CD14-positive monocyte (primary cell): ENCODE results near the gene TUBB3. TPM values are rescaled to one million over a fixed set of nuclear protein-coding genes. Genes with fewer than 3 reads are reported as not detected.

Experiments
- DNase-seq, 3 donors: peaks; one replicate each; pipeline ENCODE4 v3.0.0-alpha.2; 2011 to 2022
- H2AFZ ChIP-seq: 2 replicates; pipeline ENCODE4 v1.6.0; 2012; ENCODE audit warnings: mild to moderate bottlenecking, low read depth, low read length, inconsistent platforms; ENCODE audit not compliant: insufficient read depth, poor library complexity, severe bottlenecking
- H3K27ac ChIP-seq, 2 donors: 1 replicate in 1 of 2; 2 replicates in 1 of 2; pipeline ENCODE4 v1.5.1; 2012 to 2013; ENCODE audit warnings: low read length in 2 of 2, control low read depth in 1 of 2, inconsistent platforms in 1 of 2, low read depth in 1 of 2, mild to moderate bottlenecking in 1 of 2
- H3K27me3 ChIP-seq, 2 donors: one replicate each; pipeline versions ENCODE4 v1.6.0 to v1.6.1; 2011 to 2013; ENCODE audit warnings: low read length in 2 of 2; ENCODE audit not compliant: control insufficient read depth in 2 of 2, insufficient read depth in 2 of 2
- H3K36me3 ChIP-seq, 2 donors: replicated peaks in 1 of 2; 1 replicate in 1 of 2; 2 replicates in 1 of 2; pipeline versions ENCODE4 v1.5.1 to v1.6.1; 2012 to 2013; ENCODE audit warnings: low read length in 2 of 2, control low read depth in 1 of 2, inconsistent platforms in 1 of 2, mild to moderate bottlenecking in 1 of 2; ENCODE audit not compliant: insufficient read depth in 2 of 2, control insufficient read depth in 1 of 2
- H3K4me1 ChIP-seq, 2 donors: 1 replicate in 1 of 2; 2 replicates in 1 of 2; pipeline versions ENCODE4 v1.5.1 to v1.6.1; 2012 to 2013; ENCODE audit warnings: low read length in 2 of 2, control low read depth in 1 of 2, inconsistent platforms in 1 of 2, mild to moderate bottlenecking in 1 of 2, moderate library complexity in 1 of 2; ENCODE audit not compliant: insufficient read depth in 2 of 2, control insufficient read depth in 1 of 2
- H3K4me2 ChIP-seq: replicated peaks from 2 replicates; pipeline ENCODE3; 2012; ENCODE audit warnings: low read length, moderate library complexity, mild to moderate bottlenecking; ENCODE audit not compliant: poor library complexity, severe bottlenecking; ENCODE audit errors: extremely low read depth
- H3K4me3 ChIP-seq, 3 experiments: fragments of 200-600 bp in 1 of 3; sonication (generic) in 1 of 3; replicated peaks in 1 of 3; 1 replicate in 2 of 3; 2 replicates in 1 of 3; pipeline ENCODE4 v1.5.1; 2011 to 2013; ENCODE audit warnings: low read length in 3 of 3, mild to moderate bottlenecking in 3 of 3, control low read depth in 2 of 3, low read depth in 2 of 3, inconsistent platforms in 1 of 3, moderate library complexity in 1 of 3
- H3K79me2 ChIP-seq: 2 replicates; pipeline ENCODE4 v1.6.0; 2012; ENCODE audit warnings: mild to moderate bottlenecking, control low read depth, inconsistent platforms, low read length, moderate library complexity; ENCODE audit not compliant: insufficient read depth
- H3K9ac ChIP-seq: 2 replicates; pipeline ENCODE4 v1.6.0; 2017; ENCODE audit warnings: low read length, mild to moderate bottlenecking; ENCODE audit not compliant: insufficient read depth, poor library complexity, severe bottlenecking
- H3K9me3 ChIP-seq, 2 donors: replicated peaks in 1 of 2; 1 replicate in 1 of 2; 2 replicates in 1 of 2; pipeline versions ENCODE4 v1.5.1 to v1.6.1; 2012 to 2013; ENCODE audit warnings: low read length in 2 of 2, control low read depth in 1 of 2; ENCODE audit not compliant: control insufficient read depth in 1 of 2, insufficient read depth in 1 of 2
- H4K20me1 ChIP-seq: 2 replicates; pipeline ENCODE4 v1.6.0; 2012; ENCODE audit warnings: mild to moderate bottlenecking, low read length, control low read depth, moderate library complexity; ENCODE audit not compliant: insufficient read depth
- H3K27ac Mint-ChIP-seq, 7 donors: one replicate each; pipeline ENCODE4 v1.8.0; 2020; ENCODE audit warnings: mild to moderate bottlenecking in 7 of 7, mixed read lengths in 7 of 7, moderate library complexity in 6 of 7, inconsistent platforms in 2 of 7
- H3K27me3 Mint-ChIP-seq, 3 donors: one replicate each; pipeline ENCODE4 v1.8.0; 2021 to 2022; ENCODE audit warnings: low read depth in 3 of 3, mild to moderate bottlenecking in 3 of 3, mixed read lengths in 3 of 3, moderate library complexity in 3 of 3, inconsistent platforms in 1 of 3
- H3K36me3 Mint-ChIP-seq, 2 donors: one replicate each; pipeline ENCODE4 v1.8.0; 2020; ENCODE audit warnings: mixed read lengths in 2 of 2, inconsistent platforms in 1 of 2, mild to moderate bottlenecking in 1 of 2
- H3K4me1 Mint-ChIP-seq: one replicate; pipeline ENCODE4 v1.8.0; 2020; ENCODE audit warnings: mild to moderate bottlenecking, mixed read lengths
- H3K4me3 Mint-ChIP-seq, 2 donors: one replicate each; pipeline ENCODE4 v1.8.0; 2020; ENCODE audit warnings: mild to moderate bottlenecking in 2 of 2, mixed read lengths in 2 of 2, moderate library complexity in 1 of 2
- H3K9me3 Mint-ChIP-seq, 7 donors: one replicate each; pipeline ENCODE4 v1.8.0; 2020 to 2022; ENCODE audit warnings: mixed read lengths in 7 of 7, mild to moderate bottlenecking in 6 of 7, moderate library complexity in 6 of 7, inconsistent platforms in 2 of 7
- whole genome bisulfite sequencing: methylation state at CpG from one replicate; pipeline ENCODE4 v1.1.5; 2013; ENCODE audit warnings: missing lambda C conversion rate; ENCODE audit not compliant: insufficient coverage; 5-methylcytosine and 5-hydroxymethylcytosine counted together
- intact Hi-C, 2 donors: fragments of 100-400 bp; cut with micrococcal nuclease; formaldehyde crosslinking; loops; one replicate each; pipeline versions ENCODE4 v1.15.0 to v1.15.1; 2023
- polyA plus RNA-seq, 3 donors: library from polyadenylated mRNA; depleted of rRNA in 1 of 3; unstranded in 2 of 3; stranded (reverse) in 1 of 3; fragments of 300-500 nt in 2 of 3; fragments of >200 nt in 1 of 3; fragmentation: Illumina TruSeq in 2 of 3; gene quantifications; 1 replicate in 2 of 3; 2 replicates in 1 of 3; pipeline ENCODE4 v1.2.3, GENCODE V29; 2012 to 2021
- TF ChIP-seq, protein P1 (sequence below): fragments of 200-600 bp; IDR thresholded peaks from one replicate; pipeline ENCODE4 v1.8.0; 2022; ENCODE audit warnings: antibody characterized with exemption, mild to moderate bottlenecking

The TUBB3 gene
- polyA plus RNA-seq, 3 donors = 2.9 TPM; not detected in 2

- Histone ChIP-seq H3K4me1 (no peaks in the 10 kb centered on the region), H3K9ac (no peak overlapping the region), H3K4me2 (no peak overlapping the region), H3K27ac (no peak overlapping the region), H3K27me3 (peaks cover 0 to 2% of the 10 kb centered on the region in 2 donors), H4K20me1 (no peaks in the 10 kb centered on the region), H3K4me3 (no peak overlapping the region), H3K36me3 (no peaks in the 10 kb centered on the region), H2AFZ (no peak overlapping the region), H3K9me3 (no peaks in the 10 kb centered on the region), H3K79me2 (no peaks in the 10 kb centered on the region)
- Mint-ChIP-seq H3K27ac (peak overlapping the region in 1 of 7 donors; percentile 50), H3K4me1 (no peaks in the 10 kb centered on the region), H3K4me3 (no peak overlapping the region), H3K27me3 (peaks cover 9 to 22% (median 20%) of the 10 kb centered on the region in 3 donors), H3K36me3 (no peaks in the 10 kb centered on the region), H3K9me3 (peaks cover 0 to 6% (median 0%) of the 10 kb centered on the region in 7 donors)
- intact Hi-C loops = no loop called here
- 95% methylated on average over 8 of the region's 20 CpGs for WGBS
- TF ChIP-seq, protein P1, sequence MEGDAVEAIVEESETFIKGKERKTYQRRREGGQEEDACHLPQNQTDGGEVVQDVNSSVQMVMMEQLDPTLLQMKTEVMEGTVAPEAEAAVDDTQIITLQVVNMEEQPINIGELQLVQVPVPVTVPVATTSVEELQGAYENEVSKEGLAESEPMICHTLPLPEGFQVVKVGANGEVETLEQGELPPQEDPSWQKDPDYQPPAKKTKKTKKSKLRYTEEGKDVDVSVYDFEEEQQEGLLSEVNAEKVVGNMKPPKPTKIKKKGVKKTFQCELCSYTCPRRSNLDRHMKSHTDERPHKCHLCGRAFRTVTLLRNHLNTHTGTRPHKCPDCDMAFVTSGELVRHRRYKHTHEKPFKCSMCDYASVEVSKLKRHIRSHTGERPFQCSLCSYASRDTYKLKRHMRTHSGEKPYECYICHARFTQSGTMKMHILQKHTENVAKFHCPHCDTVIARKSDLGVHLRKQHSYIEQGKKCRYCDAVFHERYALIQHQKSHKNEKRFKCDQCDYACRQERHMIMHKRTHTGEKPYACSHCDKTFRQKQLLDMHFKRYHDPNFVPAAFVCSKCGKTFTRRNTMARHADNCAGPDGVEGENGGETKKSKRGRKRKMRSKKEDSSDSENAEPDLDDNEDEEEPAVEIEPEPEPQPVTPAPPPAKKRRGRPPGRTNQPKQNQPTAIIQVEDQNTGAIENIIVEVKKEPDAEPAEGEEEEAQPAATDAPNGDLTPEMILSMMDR = no peak
- no peak for DNase-seq
Observed at GRCh38 chr16:89936981-89937380, 13.8 kb downstream of the TUBB3 start.

DNA sequence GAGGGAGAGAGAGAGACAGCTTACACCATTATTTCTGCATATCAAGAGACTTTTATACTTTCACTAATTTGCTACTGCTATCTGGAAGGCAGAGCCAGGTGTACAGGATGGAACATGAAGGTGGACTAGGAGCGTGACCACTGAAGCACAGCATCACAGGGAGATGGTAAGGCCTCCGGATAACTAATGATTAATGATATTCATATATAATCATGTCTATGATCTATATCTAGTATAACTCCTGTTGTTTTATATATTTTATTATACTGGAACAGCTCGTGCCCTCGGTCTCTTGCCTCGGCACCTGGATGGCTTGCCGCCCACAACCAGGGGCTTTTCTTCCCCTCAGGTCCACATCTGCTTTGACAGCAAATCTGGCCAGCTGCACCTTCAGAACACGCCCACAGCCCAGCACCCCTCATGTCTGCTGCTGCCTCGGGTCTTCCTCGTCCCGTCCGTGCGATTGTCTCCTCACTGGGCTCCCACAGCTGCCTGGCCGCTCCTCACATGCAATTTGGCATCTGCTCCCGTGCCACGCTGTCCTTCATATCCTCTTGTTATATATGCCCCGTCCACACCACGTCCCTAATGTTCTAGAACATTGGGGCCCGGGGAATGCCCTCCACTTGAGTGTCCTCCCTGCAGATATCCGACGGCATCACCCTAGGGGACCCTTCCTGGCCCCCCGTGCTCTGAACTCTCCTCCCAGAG is 15.2 kb downstream of the TUBB3 start:
- H3K27ac ChIP-seq = no peak overlapping the region
- peak overlapping the region in 2 of 7 donors; percentile 6 to 62 for H3K27ac Mint-ChIP-seq
- no peak for DNase-seq
- H4K20me1 ChIP-seq = no peaks in the 10 kb centered on the region
- H3K27me3 Mint-ChIP-seq = peaks cover 10 to 29% (median 21%) of the 10 kb centered on the region in 3 donors
- no peak overlapping the region for H3K4me3 Mint-ChIP-seq
- intact Hi-C loops = no loop called here
- no peak overlapping the region for H3K4me3 ChIP-seq
- WGBS = 80% methylated on average over 18 of the region's 21 CpGs
- no peak overlapping the region for H2AFZ ChIP-seq
- H3K79me2 ChIP-seq = no peaks in the 10 kb centered on the region
- peaks cover 0 to 4% (median 0%) of the 10 kb centered on the region in 7 donors for H3K9me3 Mint-ChIP-seq
- no peaks in the 10 kb centered on the region for H3K4me1 ChIP-seq
- H3K9me3 ChIP-seq = no peaks in the 10 kb centered on the region
- TF ChIP-seq, protein P1 = no peak
- no peak overlapping the region for H3K4me2 ChIP-seq
- H3K4me1 Mint-ChIP-seq = no peaks in the 10 kb centered on the region
- H3K27me3 ChIP-seq = peaks cover 0 to 2% of the 10 kb centered on the region in 2 donors
- H3K36me3 Mint-ChIP-seq = no peaks in the 10 kb centered on the region
- H3K36me3 ChIP-seq = no peaks in the 10 kb centered on the region
- H3K9ac ChIP-seq = no peak overlapping the region
